BJ (cell line): ENCODE measurements around the gene CORO1A. TPM values are rescaled to one million over a fixed set of nuclear protein-coding genes. Genes with fewer than 3 reads are reported as not detected.
"Not testable (repeated sequence)": the region's sequence is repeated elsewhere in the genome, so short reads cannot be mapped to it uniquely, and the experiment has no call there.

Experiments used
- CTCF ChIA-PET: fragments of 350-600 bp; formaldehyde crosslinking; extraction: SDS; loops from one replicate; lab custom pipeline; 2021; ENCODE audit warnings: antibody characterized with exemption, inconsistent platforms; lab: Yijun Ruan, JAX
- POLR2A ChIA-PET: fragments of 300-600 bp; sonication (Branson Sonifier 250); formaldehyde crosslinking; extraction: SDS; loops from one replicate; lab custom pipeline; 2021; ENCODE audit warnings: antibody characterized with exemption; lab: Charles Lee
- DNase-seq: peaks from one replicate; pipeline ENCODE4 v3.0.0-alpha.2; 2011; ENCODE audit warnings: low read depth
- H3K27me3 ChIP-seq: 2 replicates; pipeline ENCODE4 v1.6.0; 2011; ENCODE audit warnings: low read length; ENCODE audit not compliant: control insufficient read depth, insufficient read depth
- H3K36me3 ChIP-seq: 2 replicates; pipeline ENCODE4 v1.5.1; 2011; ENCODE audit warnings: low read length; ENCODE audit not compliant: control insufficient read depth, insufficient read depth
- H3K4me3 ChIP-seq: 2 replicates; pipeline ENCODE4 v1.5.1; 2011; ENCODE audit warnings: low read depth, mild to moderate bottlenecking, control low read depth, low read length
- polyA plus RNA-seq: library from polyadenylated mRNA; depleted of rRNA; stranded (reverse); fragments of >200 nt; gene quantifications from 2 replicates; pipeline ENCODE4 v1.2.3, GENCODE V29; 2011
- TF ChIP-seq, protein P1 (sequence below): IDR thresholded peaks from 2 replicates; pipeline ENCODE4 v1.5.1; 2011; ENCODE audit warnings: low read depth, mild to moderate bottlenecking, control low read depth, inconsistent platforms, low read length, moderate library complexity; ENCODE audit not compliant: insufficient read depth

CORO1A gene
- polyA plus RNA-seq, 1 experiment = 2.6 TPM

DNA sequence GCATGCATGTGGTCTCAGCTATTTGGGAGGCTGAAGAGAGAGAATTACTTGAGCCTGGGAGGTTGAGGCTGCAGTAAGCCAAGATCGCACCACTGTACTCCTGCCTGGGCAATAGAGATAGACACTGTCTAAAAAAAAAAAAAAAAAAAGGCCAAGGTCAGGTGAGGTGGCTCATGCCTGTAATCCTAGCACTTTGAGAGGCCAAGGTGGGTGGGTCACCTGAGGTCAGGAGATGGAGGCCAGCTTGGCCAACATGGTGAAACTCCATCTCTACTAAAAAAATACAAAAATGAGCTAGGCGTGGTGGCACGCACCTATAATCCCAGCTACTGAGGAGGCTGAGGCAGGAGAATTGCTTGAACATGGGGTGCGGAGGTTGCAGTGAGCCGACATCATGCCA is 28.2 kb upstream of the CORO1A start:
- Histone ChIP-seq H3K36me3 (no peaks in the 10 kb centered on the region), H3K4me3 (no peak overlapping the region), H3K27me3 (no peaks in the 10 kb centered on the region)
- ChIA-PET CTCF (no interaction called here), POLR2A (no interaction called here)
- TF ChIP-seq, protein P1, sequence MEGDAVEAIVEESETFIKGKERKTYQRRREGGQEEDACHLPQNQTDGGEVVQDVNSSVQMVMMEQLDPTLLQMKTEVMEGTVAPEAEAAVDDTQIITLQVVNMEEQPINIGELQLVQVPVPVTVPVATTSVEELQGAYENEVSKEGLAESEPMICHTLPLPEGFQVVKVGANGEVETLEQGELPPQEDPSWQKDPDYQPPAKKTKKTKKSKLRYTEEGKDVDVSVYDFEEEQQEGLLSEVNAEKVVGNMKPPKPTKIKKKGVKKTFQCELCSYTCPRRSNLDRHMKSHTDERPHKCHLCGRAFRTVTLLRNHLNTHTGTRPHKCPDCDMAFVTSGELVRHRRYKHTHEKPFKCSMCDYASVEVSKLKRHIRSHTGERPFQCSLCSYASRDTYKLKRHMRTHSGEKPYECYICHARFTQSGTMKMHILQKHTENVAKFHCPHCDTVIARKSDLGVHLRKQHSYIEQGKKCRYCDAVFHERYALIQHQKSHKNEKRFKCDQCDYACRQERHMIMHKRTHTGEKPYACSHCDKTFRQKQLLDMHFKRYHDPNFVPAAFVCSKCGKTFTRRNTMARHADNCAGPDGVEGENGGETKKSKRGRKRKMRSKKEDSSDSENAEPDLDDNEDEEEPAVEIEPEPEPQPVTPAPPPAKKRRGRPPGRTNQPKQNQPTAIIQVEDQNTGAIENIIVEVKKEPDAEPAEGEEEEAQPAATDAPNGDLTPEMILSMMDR = no peak
- DNase-seq = no peak

DNA sequence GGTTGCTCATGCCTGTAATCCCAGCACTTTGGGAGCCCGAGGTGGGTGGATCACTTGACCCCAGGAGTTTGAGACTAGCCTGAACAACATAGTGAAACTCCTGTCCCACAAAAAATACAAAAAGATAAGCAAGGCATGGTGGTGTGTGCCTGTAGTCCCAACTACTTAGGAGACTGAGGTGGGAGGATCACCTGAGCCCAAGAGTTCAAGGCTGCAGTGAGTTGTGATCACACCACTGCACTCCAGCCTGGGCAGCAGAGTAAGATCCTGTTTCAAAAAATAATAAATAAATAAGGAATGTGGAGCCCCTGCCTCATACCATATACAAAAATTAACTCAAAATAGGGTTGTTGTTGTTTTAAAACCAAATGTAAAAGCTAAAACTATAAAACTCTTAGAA is 26.2 kb upstream of the CORO1A start:
- ChIA-PET POLR2A (no interaction called here), CTCF (interaction anchor here (1.3 kb wide), 1 partner anchor 66 kb away, joined by 3 read pairs; the partner anchor contains the start of gene TBX6)
- Histone ChIP-seq H3K27me3 (no peaks in the 10 kb centered on the region), H3K36me3 (no peaks in the 10 kb centered on the region), H3K4me3 (no peak overlapping the region)
- TF ChIP-seq, protein P1 = no peak
- DNase-seq = no peak

DNA sequence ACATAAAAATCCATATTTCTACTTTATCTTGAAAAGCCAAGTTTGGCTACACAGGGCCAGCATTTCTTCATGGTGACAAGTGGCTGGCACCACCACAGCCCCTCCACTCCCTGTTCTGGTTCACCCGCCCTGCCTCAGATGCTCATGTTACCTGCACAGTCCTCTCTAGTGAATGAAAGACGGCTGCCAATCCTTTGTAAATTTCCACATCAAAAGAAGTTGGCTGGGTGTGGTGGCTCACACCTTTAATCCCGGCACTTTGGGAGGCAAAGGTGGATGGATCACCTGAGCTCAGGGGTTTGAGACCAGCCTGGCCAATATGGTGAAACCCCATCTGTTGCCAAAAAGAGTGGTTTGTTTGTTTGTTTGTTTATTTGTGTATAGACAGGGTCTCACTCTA is 19.9 kb upstream of the CORO1A start:
- H3K4me3 ChIP-seq = no peak overlapping the region
- TF ChIP-seq, protein P1 = no peak
- ChIA-PET POLR2A (no interaction called here), CTCF (no interaction called here)
- H3K36me3 ChIP-seq = no peaks in the 10 kb centered on the region
- H3K27me3 ChIP-seq = no peaks in the 10 kb centered on the region
- no peak for DNase-seq

DNA sequence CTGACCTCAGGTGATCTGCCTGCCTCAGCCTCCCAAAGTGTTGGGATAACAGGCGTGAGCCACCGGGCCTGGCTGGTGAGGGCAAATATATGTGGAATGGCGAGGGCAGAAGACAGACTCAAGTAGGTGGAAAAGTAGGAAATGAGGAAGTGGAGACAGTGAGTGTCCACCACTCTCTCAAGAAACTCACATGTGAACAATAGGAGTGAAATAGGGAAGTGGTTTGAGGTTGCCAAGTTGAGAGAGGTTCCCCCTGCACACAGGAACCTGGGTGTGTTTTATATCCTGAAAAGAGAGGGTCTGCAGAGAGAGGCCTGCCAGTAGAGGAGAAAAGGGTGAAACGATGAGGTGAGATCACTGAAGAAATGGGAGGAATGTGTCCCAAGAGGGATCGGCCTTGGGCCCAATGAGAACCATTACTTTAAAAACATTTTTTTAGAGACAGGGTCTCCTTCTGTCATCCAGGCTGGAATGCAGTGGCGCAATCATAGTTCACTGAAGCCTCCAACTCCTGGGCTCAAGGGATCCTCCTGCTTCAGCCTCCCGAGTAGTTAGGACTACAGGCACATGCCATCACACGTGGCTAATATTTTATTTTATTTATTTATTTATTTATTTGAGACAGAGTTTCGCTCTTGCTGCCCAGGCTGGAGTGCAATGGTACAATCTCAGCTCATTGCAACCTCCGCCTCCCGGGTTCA is 17.1 kb upstream of the CORO1A start:
- Histone ChIP-seq H3K27me3 (no peaks in the 10 kb centered on the region), H3K4me3 (no peak overlapping the region), H3K36me3 (no peaks in the 10 kb centered on the region)
- CTCF ChIA-PET = no interaction called here
- no peak for DNase-seq
- POLR2A ChIA-PET = no interaction called here
- TF ChIP-seq, protein P1 = no peak

DNA sequence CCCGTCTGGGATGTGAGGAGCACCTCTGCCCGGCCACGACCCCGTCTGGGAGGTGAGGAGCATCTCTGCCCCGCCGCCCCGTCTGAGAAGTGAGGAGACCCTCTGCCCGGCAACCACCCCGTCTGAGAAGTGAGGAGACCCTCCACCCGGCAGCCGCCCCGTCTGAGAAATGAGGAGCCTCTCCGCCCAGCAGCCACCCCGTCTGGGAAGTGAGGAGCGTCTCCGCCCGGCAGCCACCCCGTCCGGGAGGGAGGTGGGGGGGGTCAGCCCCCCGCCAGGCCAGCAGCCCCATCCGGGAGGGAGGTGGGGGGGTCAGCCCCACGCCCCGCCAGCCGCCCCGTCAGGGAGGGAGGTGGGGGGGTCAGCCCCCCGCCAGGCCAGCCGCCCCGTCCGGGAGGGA is 14.7 kb upstream of the CORO1A start:
- DNase-seq, H3K4me3 ChIP-seq, H3K27me3 ChIP-seq, H3K36me3 ChIP-seq, POLR2A ChIA-PET, CTCF ChIA-PET: not testable (repeated sequence)

DNA sequence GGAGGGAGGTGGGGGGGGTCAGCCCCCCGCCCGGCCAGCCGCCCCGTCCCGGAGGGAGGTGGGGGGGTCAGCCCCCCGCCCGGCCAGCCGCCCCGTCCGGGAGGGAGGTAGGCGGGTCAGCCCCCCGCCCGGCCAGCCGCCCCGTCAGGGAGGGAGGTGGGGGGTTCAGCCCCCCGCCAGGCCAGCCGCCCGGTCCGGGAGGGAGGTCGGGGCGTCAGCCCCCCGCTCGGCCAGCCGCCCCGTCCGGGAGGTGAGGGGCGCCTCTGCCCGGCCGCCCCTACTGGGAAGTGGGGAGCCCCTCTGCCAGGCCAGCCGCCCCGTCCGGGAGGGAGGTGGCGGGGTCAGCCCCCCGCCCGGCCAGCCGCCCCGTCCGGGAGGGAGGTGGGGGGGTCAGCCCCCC is 14.0 kb upstream of the CORO1A start:
- DNase-seq, POLR2A ChIA-PET, H3K4me3 ChIP-seq, H3K27me3 ChIP-seq, CTCF ChIA-PET, H3K36me3 ChIP-seq: not testable (repeated sequence)

DNA sequence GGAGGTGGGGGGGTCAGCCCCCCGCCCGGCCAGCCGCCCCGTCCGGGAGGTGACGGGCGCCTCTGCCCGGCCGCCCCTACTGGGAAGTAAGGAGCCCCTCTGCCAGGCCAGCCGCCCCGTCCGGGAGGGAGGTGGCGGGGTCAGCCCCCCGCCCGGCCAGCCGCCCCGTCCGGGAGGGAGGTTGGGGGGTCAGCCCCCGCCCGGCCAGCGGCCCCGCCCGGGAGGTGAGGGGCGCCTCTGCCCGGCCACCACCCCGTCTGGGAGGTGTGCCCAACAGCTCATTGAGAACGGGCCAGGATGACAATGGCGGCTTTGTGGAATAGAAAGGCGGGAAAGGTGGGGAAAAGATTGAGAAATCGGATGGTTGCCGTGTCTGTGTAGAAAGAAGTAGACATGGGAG is 13.3 kb upstream of the CORO1A start:
- H3K27me3 ChIP-seq, H3K4me3 ChIP-seq, DNase-seq, POLR2A ChIA-PET, CTCF ChIA-PET, H3K36me3 ChIP-seq: not testable (repeated sequence)
